GM19240 (cell line): ENCODE results near the gene OR9Q1.
"Not testable (repeated sequence)": the region's sequence is repeated elsewhere in the genome, so short reads cannot be mapped to it uniquely, and the experiment has no call there.

Experiments used
- DNase-seq: peaks from one replicate; pipeline ENCODE4 v3.0.0; 2011; ENCODE audit warnings: low spot score; ENCODE audit not compliant: insufficient read length

Gene OR9Q1

DNA sequence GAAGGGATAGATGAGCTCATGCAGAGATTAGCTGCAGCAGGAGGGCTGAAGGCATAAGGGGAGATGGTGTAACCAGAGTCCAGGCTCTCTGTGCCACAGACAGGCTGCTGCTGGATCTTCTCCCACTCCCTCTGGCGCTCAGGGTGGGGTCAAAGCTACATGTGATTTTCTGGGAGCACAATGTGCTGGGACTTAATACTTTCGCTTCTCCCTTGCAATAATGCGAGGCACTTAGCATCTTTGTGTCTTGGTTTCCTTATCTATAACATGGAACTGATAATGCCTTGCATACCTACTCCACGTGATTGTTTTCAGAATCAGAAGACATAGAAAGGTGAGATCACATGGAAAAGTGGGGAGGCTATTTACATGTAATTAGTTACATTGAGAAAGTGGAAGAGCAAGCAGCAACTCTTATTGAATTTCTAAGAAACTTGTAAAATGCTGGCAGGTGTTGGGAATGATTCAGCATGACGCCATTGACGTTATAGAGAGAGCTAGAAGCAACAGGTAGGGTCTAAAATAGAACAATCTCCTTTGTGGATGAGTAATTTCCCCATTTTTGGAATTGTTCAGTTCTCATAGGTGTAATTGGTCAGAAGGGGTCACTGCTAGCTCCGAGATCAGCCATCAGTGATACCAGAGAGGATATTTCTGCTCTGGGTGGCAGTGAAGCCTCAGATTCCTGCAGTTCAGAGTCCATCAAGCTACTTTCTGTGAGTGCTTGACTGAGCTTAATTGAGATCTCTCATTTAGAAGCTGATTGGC is 109.8 kb downstream of the OR9Q1 start:
- no peak for DNase-seq

GRCh38 chr11:58134151-58134550 is 110.5 kb downstream of the OR9Q1 start:
- no peak for DNase-seq

DNA sequence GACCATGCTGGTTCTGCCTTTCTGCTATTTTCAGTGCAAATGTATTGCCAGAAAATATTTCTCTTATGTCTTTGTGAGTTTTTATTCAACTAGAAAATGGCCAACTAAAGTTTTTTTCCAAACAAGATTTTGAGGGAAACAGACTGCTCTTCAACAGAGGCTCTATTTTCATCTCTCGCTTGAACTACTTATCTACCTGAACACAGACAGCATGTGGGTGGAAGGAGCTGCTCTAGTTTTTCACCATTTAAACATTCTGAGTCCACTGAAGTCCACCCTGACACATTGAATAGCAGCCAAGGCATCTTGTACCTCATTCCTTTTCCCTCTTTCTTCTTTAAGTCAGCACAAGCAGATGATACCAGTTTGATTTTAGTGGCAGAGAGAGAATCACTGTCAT is 111.5 kb downstream of the OR9Q1 start:
- no peak for DNase-seq

DNA sequence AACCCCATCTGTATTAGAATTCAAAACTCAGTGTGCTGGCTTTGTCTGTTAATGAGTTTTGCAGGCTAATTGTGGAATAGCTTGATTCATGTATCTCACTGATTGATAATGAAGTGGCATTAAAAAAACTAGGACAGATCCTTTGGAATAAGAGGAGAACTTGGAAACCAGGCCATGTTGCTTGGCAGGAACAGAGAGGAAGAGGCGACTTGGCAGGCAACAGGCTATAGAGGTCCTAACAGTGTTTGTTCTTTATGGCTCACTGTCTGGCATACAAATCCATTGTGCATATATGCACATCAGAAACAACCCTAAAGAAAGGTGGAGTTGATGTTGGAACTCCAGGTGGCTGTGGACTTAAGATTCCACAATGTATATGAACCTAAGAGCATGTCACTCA is 119.1 kb downstream of the OR9Q1 start:
- no peak for DNase-seq

GRCh38 chr11:58152781-58153180 is 129.1 kb downstream of the OR9Q1 start:
- DNase-seq = no peak

GRCh38 chr11:58164389-58164788 is 140.7 kb downstream of the OR9Q1 start:
- DNase-seq = no peak

GRCh38 chr11:58164990-58165389 is 141.3 kb downstream of the OR9Q1 start:
- no peak for DNase-seq

GRCh38 chr11:58165504-58166106 is 141.9 kb downstream of the OR9Q1 start:
- no peak for DNase-seq

- no peak for DNase-seq
Measured at GRCh38 chr11:58177409-58178054, 153.9 kb downstream of the OR9Q1 start.

DNA sequence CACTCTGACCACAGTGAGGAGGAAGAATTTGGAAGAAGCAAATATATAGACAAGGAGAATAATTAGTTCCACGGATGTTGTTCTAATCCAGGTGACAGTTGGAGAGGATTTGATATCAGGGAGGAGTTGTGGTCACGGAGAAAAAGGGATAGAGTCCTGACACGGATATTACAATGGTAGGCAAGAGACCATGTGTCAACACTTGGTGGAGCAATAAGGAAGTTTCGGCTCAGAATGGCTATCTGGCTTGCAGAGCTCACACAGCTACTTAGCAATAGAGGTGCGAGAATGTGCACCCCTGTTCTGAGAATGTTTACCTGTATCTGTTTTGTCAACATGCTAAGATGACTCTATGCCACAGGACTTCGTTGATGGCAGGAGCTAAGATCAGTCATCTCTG is 154.8 kb downstream of the OR9Q1 start:
- DNase-seq = no peak

GRCh38 chr11:58179648-58180047 is 156.0 kb downstream of the OR9Q1 start:
- no peak for DNase-seq

DNA sequence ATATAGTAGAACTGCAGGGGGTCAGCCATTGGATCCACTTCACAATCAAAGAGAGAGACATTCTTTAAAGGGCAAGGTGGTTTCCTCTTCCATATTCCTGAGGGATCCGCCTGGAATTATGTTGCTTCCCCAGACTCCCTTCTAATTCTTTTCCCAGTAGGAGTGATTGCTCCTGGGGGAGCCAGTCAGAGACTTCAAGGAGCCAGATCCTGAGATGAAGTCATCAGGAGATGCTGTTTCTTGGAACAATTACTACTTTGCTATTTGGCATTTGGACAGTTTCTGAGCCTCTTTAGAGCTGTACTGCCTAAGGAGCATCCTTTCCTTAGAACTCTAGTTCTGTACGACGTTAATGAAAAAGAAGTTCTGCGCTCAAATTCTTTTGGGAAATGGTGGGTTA is 163.3 kb downstream of the OR9Q1 start:
- no peak for DNase-seq

DNA sequence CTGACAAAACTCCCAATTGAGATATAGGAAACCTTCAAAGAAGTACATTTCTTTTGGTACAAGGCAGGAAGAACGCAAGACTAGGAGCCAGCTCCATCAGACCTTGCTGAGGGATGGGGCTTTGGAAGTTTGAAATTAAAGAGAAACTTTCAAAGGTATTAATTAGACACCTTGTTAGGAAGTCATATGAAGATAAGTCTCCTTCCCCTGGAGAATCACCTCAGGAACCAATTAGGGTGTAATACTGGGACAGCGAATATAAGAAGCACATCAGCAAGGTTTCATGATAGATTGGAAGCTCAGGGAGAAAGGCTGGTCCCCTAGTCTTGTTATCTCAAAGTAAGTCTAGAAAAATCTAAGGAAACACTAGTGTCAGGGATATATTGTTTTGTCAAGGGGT is 165.1 kb downstream of the OR9Q1 start, which contains the start of gene OR9Q2:
OR9Q2 (plus strand) TSS at position 301 of the 400 bp plus-strand sequence. CDS start 1,421 bp downstream, outside the sequence.
- no peak for DNase-seq

DNA sequence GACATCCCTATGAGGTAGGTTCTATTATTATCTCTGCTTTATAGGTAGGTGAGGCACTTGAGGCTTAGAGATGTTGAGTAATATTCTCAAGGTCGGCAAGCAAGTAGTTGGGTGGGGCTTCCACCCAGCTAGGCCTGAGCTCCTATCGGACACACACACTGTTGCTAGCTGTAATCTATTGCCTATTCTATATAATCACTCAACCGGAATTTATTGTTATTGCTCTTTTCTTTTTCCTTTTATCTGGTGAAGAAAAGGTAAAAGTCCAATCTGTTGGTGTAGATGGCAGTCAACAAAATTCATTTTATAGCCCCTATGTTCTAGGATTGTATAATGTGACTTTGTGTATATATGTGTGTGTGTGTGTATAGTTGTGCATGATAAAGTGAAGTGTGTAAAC is 168.5 kb downstream of the OR9Q1 start:
- no peak for DNase-seq

GRCh38 chr11:58193391-58193790 is 169.7 kb downstream of the OR9Q1 start:
- DNase-seq = no peak

- no peak for DNase-seq
Measured at GRCh38 chr11:58195939-58196338, 172.3 kb downstream of the OR9Q1 start.

DNA sequence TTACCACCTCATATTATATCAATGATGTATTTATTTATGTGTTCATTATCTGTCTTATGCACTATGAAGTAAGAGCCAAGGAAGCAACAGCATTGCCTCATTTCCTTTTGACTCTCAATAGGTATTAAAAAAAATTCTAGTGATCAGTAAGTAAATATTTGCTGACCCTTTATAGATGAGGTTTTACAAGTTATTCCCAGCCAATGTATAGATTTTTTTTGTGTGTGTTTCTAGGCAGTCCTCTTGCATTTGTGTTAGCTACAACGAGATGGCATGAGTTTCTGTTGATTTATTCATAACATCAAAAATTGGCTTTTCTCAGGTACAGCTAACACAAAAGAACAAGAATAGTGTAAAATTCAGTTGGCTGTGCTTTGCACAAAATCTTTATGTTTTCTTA is 175.6 kb downstream of the OR9Q1 start:
- DNase-seq = no peak

DNA sequence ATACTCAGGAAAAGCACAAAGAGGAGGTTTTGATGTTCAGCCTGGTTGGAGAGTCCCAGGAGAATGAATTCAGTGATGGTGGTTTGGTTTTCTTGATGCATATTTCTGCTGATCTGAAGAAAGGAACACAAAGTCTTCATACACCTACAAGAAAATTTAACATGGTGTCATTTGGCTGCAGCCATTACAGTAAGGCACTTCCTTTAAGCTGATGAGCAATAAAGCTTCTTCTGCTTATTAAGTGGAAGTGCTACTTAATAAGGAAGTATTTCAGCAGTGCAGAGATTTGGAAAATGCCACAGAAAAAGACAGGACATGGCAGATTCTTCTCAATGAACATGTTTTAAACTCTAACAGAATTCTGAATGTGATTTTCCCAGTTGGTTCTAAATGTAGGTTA is 180.4 kb downstream of the OR9Q1 start, which contains the start of gene OR1S2:
OR1S2 (minus strand) TSS at position 101 of the 400 bp plus-strand sequence; CDS start at position 101, 0 bp downstream.
- DNase-seq = no peak

DNA sequence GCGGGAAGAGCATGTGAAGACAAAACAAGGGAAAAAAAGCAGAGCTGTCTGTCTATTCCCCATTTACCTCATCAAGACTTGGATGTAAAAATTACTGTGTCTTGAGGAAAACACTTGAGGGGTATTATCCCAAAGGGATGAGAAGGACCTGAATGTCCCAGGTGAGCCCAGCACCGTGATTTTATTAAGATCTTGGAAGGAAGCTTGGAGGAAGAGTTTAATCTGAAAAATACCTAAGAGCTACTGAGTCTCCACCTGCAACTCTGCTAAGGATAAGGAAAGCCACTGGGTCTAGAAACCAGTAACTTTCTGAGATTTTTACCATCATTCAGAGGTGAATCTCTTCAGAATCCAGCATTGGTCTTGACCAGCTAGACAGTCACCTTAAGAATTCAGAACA is 188.7 kb downstream of the OR9Q1 start, which contains the start of gene OR1S1:
OR1S1 (plus strand) TSS at position 301 of the 400 bp plus-strand sequence.
- DNase-seq = not testable (repeated sequence)

DNA sequence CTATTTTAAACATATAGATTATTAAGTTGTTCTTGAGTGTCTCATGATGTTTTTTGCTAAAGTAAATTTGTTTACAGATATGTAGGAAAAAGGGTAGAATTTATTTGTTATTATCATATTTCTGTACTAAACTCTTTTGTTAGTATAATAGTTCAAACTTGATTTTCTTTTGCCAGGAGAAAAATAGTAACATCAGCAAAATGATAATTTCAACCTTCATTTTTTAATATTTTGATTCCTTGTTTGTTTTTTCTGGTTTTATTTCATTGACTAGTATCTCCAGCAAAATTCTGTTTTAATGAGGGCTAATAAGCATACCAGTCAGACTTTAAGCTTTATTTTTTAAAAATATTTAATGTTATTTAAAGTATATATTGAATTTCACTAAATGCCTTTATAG is 192.8 kb downstream of the OR9Q1 start:
- DNase-seq = no peak

DNA sequence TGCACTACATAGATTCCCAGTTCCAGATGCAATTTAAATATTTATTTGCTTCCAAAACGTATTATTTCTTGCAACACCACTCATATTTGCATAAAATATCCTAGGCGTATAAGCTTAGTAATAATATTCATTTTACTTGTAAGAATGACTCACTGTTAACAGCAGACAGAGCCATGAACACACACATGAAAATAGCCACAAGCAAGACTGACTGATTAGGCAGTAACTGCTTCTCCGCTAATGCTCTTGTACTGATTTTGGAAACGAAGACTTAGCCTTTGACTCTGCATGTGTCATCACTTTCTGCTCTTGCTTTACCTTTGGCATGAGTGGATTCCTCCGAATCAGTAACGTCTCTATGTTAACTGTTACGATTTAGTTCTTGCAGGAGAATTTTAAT is 199.0 kb downstream of the OR9Q1 start:
- no peak for DNase-seq

DNA sequence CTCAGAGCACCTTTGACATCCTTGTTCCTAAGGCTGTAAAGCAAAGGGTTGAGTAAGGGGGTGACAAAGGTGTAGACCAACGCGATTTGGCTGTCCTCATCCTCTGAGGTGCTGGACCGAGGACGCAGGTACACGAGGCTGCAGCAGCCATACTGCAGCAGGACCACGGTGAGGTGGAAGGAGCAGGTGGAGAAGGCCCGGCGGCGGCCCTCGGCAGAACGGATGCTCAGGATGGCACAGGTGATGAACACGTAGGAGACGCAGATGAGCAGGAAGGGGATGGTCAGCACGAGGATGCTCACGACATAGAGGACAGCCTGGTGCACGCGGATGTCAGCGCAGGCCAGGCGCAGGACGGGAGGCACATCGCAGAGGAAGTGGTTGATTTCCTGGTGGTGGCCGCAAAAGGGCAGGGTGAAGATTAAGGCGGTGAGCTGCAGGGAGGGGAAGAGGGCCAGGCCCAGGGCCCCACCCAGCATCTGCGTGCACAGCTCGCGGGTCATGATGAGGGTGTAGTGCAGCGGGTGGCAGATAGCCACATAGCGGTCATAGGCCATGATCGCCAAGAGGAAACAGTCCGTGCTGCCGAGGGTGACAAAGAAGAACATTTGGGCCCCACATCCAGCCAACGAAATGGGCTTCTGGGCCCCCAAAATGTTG is 204.4 kb downstream of the OR9Q1 start:
- DNase-seq = no peak
